HG03565 (cell line): ENCODE measurements around the gene CNTNAP2.

Experiments
- ATAC-seq: cut with Tn5 transposase; IDR thresholded peaks from one replicate; pipeline ENCODE4 v1.9.1; 2021; ENCODE audit warnings: mild to moderate bottlenecking, moderate library complexity; ENCODE audit not compliant: unreplicated experiment

CNTNAP2 gene

GRCh38 chr7:147869456-147869855, 1752.9 kb downstream of the CNTNAP2 start:
- no peak for ATAC-seq

GRCh38 chr7:147878912-147879661, 1762.5 kb downstream of the CNTNAP2 start:
- no peak for ATAC-seq

GRCh38 chr7:147885869-147886268, 1769.3 kb downstream of the CNTNAP2 start:
- no peak for ATAC-seq

GRCh38 chr7:147894271-147894670, 1777.7 kb downstream of the CNTNAP2 start:
- no peak for ATAC-seq

GRCh38 chr7:147896121-147896520, 1779.5 kb downstream of the CNTNAP2 start:
- no peak for ATAC-seq

GRCh38 chr7:147903536-147904218, 1787.1 kb downstream of the CNTNAP2 start:
- ATAC-seq, result no peak

- ATAC-seq, result no peak
Observed at GRCh38 chr7:147904219-147904576, 1787.6 kb downstream of the CNTNAP2 start.

- ATAC-seq, result no peak
Observed at GRCh38 chr7:147909431-147910148, 1793.0 kb downstream of the CNTNAP2 start.

- ATAC-seq, result no peak
Observed at GRCh38 chr7:147911201-147911601, 1794.6 kb downstream of the CNTNAP2 start.

GRCh38 chr7:147912291-147912690, 1795.7 kb downstream of the CNTNAP2 start:
- ATAC-seq, result no peak

- no peak for ATAC-seq
Observed at GRCh38 chr7:147912946-147913638, 1796.5 kb downstream of the CNTNAP2 start.

GRCh38 chr7:147915781-147916180, 1799.2 kb downstream of the CNTNAP2 start:
- no peak for ATAC-seq

GRCh38 chr7:147916573-147916972, 1800.0 kb downstream of the CNTNAP2 start:
- ATAC-seq, result no peak

GRCh38 chr7:147923841-147924240, 1807.2 kb downstream of the CNTNAP2 start:
- no peak for ATAC-seq

- ATAC-seq, result no peak
Observed at GRCh38 chr7:147937428-147937827, 1820.8 kb downstream of the CNTNAP2 start.

- no peak for ATAC-seq
Observed at GRCh38 chr7:147941381-147941780, 1824.8 kb downstream of the CNTNAP2 start.

GRCh38 chr7:147944321-147944720, 1827.7 kb downstream of the CNTNAP2 start:
- no peak for ATAC-seq

- no peak for ATAC-seq
Observed at GRCh38 chr7:147952918-147953317, 1836.3 kb downstream of the CNTNAP2 start.

GRCh38 chr7:147968046-147968610, 1851.5 kb downstream of the CNTNAP2 start:
- ATAC-seq, result no peak

GRCh38 chr7:147971606-147972110, 1855.1 kb downstream of the CNTNAP2 start:
- ATAC-seq, result no peak

- no peak for ATAC-seq
Observed at GRCh38 chr7:147978201-147978600, 1861.6 kb downstream of the CNTNAP2 start.
